ENCODE measurements around the gene RSF1.

RSF1 gene

DNA sequence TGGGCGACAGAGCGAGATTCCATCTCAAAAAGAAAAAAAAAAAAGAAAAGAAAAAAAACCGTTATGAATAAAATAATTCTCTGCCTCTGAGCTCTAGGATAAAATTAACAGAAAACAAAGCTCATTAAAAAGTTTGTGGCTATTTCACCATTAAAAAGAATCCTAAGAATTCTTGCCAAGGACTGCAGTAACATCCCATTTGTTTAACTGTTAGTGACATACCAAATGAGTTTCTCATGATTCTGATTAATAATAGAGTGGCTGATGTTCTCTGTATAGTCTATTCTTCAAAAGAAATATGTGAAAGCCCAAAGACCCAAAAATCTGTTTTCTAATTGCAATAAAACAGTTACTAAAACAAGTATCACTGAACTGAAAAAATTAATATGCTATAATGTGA is 202.6 kb downstream of the RSF1 start:
- DNase-seq (ENCODE audit: low spot score) = no peak

DNA sequence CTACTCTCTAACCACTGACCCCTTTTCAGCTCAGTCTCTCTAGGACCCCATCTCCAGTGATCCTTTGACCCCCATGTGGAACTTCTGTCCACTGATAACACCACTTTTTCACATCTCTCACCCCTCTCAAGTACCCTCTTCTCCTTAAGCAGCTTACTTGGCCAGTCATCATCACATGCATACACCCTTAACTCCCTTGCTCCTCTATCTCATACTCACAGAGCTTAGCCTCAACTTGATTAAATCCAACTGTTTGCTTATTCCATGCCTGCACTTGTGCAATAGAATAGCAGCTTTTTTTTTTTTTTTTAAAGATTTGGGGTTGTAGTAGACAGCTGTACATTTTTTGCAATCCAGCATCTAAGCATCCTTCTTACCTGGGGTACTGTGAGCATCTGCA is 208.6 kb downstream of the RSF1 start:
- no peak for DNase-seq (ENCODE audit: low spot score)
